WTC11 (cell line): ENCODE data around the gene CACNA1C. TPM values are rescaled to one million over a fixed set of nuclear protein-coding genes. Genes with fewer than 3 reads are reported as not detected.

Experiments used
- ATAC-seq: fragments of 200-7000 bp; cut with Tn5 transposase; 2 replicates; pipeline ENCODE4 v1.10.0; 2021; ENCODE audit warnings: mild to moderate bottlenecking, moderate library complexity
- CTCF ChIA-PET: fragments of 300-600 bp; sonication (Branson Sonifier 250); formaldehyde crosslinking; loops from one replicate; lab custom pipeline; 2021; ENCODE audit warnings: antibody characterized with exemption; lab: Charles Lee
- POLR2A ChIA-PET: fragments of 350-600 bp; sonication (Branson Sonifier 250); formaldehyde crosslinking; loops from one replicate; lab custom pipeline; 2021; ENCODE audit warnings: antibody characterized with exemption; lab: Charles Lee
- DNase-seq: peaks from one replicate; pipeline ENCODE4 v3.0.0; 2021; ENCODE audit warnings: low spot score
- H3K27ac Mint-ChIP-seq: 2 replicates; pipeline ENCODE4 v1.8.0; 2021; ENCODE audit warnings: mixed read lengths
- H3K27me3 Mint-ChIP-seq: 2 replicates; pipeline ENCODE4 v1.8.0; 2021; ENCODE audit warnings: low read depth, mild to moderate bottlenecking, moderate library complexity, mixed read lengths
- H3K36me3 Mint-ChIP-seq: 2 replicates; pipeline ENCODE4 v1.8.0; 2021; ENCODE audit warnings: mixed read lengths
- H3K4me1 Mint-ChIP-seq: 2 replicates; pipeline ENCODE4 v1.8.0; 2022; ENCODE audit warnings: mixed read lengths
- H3K4me3 Mint-ChIP-seq: 2 replicates; pipeline ENCODE4 v1.8.0; 2021; ENCODE audit warnings: mild to moderate bottlenecking, moderate library complexity, mixed read lengths
- H3K9me3 Mint-ChIP-seq: 2 replicates; pipeline ENCODE4 v1.8.0; 2021; ENCODE audit warnings: mixed read lengths
- ERG ChIP-seq: fragments of 250-450 bp; sonication (Bioruptor Pico); IDR thresholded peaks from 2 replicates; pipeline ENCODE4 v1.8.0; 2021; ENCODE audit warnings: mild to moderate bottlenecking
- ESRRA ChIP-seq: sonication (generic); formaldehyde crosslinking; IDR thresholded peaks from 2 replicates; pipeline ENCODE4 v1.8.1; 2022; ENCODE audit warnings: mild to moderate bottlenecking, missing genetic modification reagents, borderline replicate concordance
- FOXK1 ChIP-seq: sonication (generic); formaldehyde crosslinking; IDR thresholded peaks from 2 replicates; pipeline ENCODE4 v1.8.0; 2022; ENCODE audit warnings: mild to moderate bottlenecking, moderate library complexity, missing genetic modification reagents
- FOXP1 ChIP-seq: sonication (generic); formaldehyde crosslinking; IDR thresholded peaks from 2 replicates; pipeline ENCODE4 v1.8.0; 2022; ENCODE audit warnings: missing genetic modification reagents, mild to moderate bottlenecking, moderate library complexity, borderline replicate concordance
- GABPB1 ChIP-seq: sonication (generic); formaldehyde crosslinking; IDR thresholded peaks from 2 replicates; pipeline ENCODE4 v1.8.1; 2023; ENCODE audit warnings: mild to moderate bottlenecking, missing genetic modification reagents
- GTF2I ChIP-seq: fragments of 250-450 bp; sonication (Bioruptor Pico); conservative IDR thresholded peaks from 2 replicates; pipeline ENCODE4 v1.4.0; 2021; ENCODE audit warnings: mild to moderate bottlenecking
- JAZF1 ChIP-seq: fragments of 250-450 bp; sonication (Bioruptor Pico); IDR thresholded peaks from 2 replicates; pipeline ENCODE4 v1.9.0; 2021; ENCODE audit warnings: moderate library complexity, mild to moderate bottlenecking, inconsistent platforms
- MXD4 ChIP-seq: fragments of 250-450 bp; sonication (Bioruptor Pico); IDR thresholded peaks from 2 replicates; pipeline ENCODE4 v1.8.0; 2021; ENCODE audit warnings: mild to moderate bottlenecking, moderate library complexity, borderline replicate concordance
- NR2C2 ChIP-seq: sonication (generic); formaldehyde crosslinking; IDR thresholded peaks from 2 replicates; pipeline ENCODE4 v1.8.0; 2022; ENCODE audit warnings: mild to moderate bottlenecking, missing genetic modification reagents
- PREB ChIP-seq: sonication (generic); formaldehyde crosslinking; IDR thresholded peaks from 2 replicates; pipeline ENCODE4 v1.8.1; 2022; ENCODE audit warnings: mild to moderate bottlenecking, missing genetic modification reagents, moderate library complexity, borderline replicate concordance
- SOX15 ChIP-seq: fragments of 250-450 bp; sonication (Bioruptor Pico); IDR thresholded peaks from 2 replicates; pipeline ENCODE4 v1.9.0; 2021; ENCODE audit warnings: mild to moderate bottlenecking
- TCF7 ChIP-seq: sonication (generic); formaldehyde crosslinking; IDR thresholded peaks from 2 replicates; pipeline ENCODE4 v1.8.0; 2022; ENCODE audit warnings: mild to moderate bottlenecking, low read depth, missing genetic modification reagents, moderate library complexity
- USF1 ChIP-seq: sonication (generic); formaldehyde crosslinking; IDR thresholded peaks from 2 replicates; pipeline ENCODE4 v1.8.0; 2022; ENCODE audit warnings: mild to moderate bottlenecking, missing genetic modification reagents
- ZBTB21 ChIP-seq: sonication (generic); formaldehyde crosslinking; IDR thresholded peaks from 2 replicates; pipeline ENCODE4 v1.8.1; 2023; ENCODE audit warnings: mild to moderate bottlenecking, missing genetic modification reagents, borderline replicate concordance
- ZNF425 ChIP-seq: fragments of 250-450 bp; sonication (Bioruptor Pico); conservative IDR thresholded peaks from 2 replicates; pipeline ENCODE4 v1.9.0; 2021; ENCODE audit warnings: mild to moderate bottlenecking
- ZNF532 ChIP-seq: fragments of 250-450 bp; sonication (Bioruptor Pico); IDR thresholded peaks from 2 replicates; pipeline ENCODE4 v1.9.0; 2021; ENCODE audit warnings: mild to moderate bottlenecking, borderline replicate concordance
- total RNA-seq: library from RNA; stranded (reverse); gene quantifications from 3 replicates; pipeline ENCODE4 v1.2.3, GENCODE V29; 2021
- TF ChIP-seq, protein P1 (sequence below): sonication (generic); formaldehyde crosslinking; conservative IDR thresholded peaks from 2 replicates; pipeline ENCODE4 v1.8.1; 2022; ENCODE audit warnings: mild to moderate bottlenecking, missing genetic modification reagents
- TF ChIP-seq, protein P2 (sequence below): fragments of 250-450 bp; sonication (Bioruptor Pico); IDR thresholded peaks from 2 replicates; pipeline ENCODE4 v2.1.2; 2022; ENCODE audit warnings: mild to moderate bottlenecking, moderate library complexity
- TF ChIP-seq, protein P3 (sequence below): fragments of 250-450 bp; sonication (Bioruptor Pico); IDR thresholded peaks from 2 replicates; pipeline ENCODE4 v1.9.0; 2021; ENCODE audit warnings: moderate library complexity, mild to moderate bottlenecking, inconsistent platforms, borderline replicate concordance
- TF ChIP-seq, protein P4 (sequence below): sonication (generic); formaldehyde crosslinking; IDR thresholded peaks from 2 replicates; pipeline ENCODE4 v1.8.0; 2022; ENCODE audit warnings: missing genetic modification reagents

The CACNA1C gene
- total RNA-seq, 1 experiment from 2014 or later, result 1.7 TPM

DNA sequence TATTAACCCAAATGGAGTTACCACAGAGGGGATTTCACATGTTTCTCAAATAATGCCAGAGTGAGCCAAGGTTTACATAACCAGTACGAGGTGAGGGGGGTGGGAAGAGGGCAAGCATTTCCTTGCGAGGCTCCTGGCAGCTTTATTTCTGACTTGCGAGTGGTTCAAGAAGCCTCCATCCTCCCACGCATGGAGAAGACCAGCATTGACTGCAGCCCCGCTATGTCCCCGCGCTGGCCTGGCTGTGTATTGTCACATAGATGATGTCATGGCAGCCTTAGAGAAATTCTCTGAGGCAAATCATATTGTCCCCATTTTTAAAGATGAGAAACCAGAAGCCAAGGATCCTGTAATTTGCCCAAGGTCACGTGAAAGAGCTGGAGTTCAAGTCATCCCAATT, 188.2 kb downstream of the CACNA1C start (continued):
- TF ChIP-seq ZNF425 (no peak), FOXP1 (no peak), MXD4 (CRISPR knock-in tag) (no peak), JAZF1 (CRISPR knock-in tag) (no peak), ERG (CRISPR knock-in tag) (no peak), FOXK1 (CRISPR knock-in tag) (no peak)
- TF ChIP-seq, protein P1, sequence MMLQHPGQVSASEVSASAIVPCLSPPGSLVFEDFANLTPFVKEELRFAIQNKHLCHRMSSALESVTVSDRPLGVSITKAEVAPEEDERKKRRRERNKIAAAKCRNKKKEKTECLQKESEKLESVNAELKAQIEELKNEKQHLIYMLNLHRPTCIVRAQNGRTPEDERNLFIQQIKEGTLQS (CRISPR knock-in tag), result no peak
- TF ChIP-seq, protein P2, sequence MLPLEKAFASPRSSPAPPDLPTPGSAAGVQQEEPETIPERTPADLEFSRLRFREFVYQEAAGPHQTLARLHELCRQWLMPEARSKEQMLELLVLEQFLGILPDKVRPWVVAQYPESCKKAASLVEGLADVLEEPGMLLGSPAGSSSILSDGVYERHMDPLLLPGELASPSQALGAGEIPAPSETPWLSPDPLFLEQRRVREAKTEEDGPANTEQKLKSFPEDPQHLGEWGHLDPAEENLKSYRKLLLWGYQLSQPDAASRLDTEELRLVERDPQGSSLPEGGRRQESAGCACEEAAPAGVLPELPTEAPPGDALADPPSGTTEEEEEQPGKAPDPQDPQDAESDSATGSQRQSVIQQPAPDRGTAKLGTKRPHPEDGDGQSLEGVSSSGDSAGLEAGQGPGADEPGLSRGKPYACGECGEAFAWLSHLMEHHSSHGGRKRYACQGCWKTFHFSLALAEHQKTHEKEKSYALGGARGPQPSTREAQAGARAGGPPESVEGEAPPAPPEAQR (CRISPR knock-in tag), result no peak
- TF ChIP-seq, protein P3, sequence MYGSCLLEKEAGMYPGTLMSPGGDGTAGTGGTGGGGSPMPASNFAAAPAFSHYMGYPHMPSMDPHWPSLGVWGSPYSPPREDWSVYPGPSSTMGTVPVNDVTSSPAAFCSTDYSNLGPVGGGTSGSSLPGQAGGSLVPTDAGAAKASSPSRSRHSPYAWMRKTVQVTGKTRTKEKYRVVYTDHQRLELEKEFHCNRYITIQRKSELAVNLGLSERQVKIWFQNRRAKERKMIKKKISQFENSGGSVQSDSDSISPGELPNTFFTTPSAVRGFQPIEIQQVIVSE (CRISPR knock-in tag), result no peak
- TF ChIP-seq, protein P4, sequence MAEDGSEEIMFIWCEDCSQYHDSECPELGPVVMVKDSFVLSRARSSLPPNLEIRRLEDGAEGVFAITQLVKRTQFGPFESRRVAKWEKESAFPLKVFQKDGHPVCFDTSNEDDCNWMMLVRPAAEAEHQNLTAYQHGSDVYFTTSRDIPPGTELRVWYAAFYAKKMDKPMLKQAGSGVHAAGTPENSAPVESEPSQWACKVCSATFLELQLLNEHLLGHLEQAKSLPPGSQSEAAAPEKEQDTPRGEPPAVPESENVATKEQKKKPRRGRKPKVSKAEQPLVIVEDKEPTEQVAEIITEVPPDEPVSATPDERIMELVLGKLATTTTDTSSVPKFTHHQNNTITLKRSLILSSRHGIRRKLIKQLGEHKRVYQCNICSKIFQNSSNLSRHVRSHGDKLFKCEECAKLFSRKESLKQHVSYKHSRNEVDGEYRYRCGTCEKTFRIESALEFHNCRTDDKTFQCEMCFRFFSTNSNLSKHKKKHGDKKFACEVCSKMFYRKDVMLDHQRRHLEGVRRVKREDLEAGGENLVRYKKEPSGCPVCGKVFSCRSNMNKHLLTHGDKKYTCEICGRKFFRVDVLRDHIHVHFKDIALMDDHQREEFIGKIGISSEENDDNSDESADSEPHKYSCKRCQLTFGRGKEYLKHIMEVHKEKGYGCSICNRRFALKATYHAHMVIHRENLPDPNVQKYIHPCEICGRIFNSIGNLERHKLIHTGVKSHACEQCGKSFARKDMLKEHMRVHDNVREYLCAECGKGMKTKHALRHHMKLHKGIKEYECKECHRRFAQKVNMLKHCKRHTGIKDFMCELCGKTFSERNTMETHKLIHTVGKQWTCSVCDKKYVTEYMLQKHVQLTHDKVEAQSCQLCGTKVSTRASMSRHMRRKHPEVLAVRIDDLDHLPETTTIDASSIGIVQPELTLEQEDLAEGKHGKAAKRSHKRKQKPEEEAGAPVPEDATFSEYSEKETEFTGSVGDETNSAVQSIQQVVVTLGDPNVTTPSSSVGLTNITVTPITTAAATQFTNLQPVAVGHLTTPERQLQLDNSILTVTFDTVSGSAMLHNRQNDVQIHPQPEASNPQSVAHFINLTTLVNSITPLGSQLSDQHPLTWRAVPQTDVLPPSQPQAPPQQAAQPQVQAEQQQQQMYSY (CRISPR knock-in tag), result no peak

DNA sequence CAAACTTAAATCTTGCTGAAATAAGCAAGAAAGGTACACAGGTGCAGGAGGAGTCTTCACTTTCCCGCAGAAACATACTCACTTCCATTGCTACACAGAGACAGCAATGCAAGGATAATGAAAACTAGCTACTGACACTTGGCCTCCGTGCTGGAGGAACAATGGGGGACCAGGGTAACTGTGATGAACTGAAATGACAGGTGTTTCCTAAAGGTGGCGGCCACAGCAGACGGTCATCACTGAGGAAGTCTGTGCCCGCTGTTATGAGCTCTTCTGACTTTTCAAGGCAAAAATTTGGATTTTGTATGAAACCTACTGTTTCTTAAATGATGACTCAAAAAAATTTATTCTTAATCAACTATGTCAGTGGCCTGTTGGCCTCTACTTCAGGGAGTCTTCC, 189.4 kb downstream of the CACNA1C start:
- ChIA-PET POLR2A (no interaction called here), CTCF (interaction anchor here (1.6 kb wide), 1 partner anchor 12 kb away, joined by 5 read pairs; no protein-coding TSS in a partner anchor)
- no peak for ATAC-seq
- no peaks in the 10 kb centered on the region for H3K27me3 Mint-ChIP-seq
- no peaks in the 10 kb centered on the region for H3K36me3 Mint-ChIP-seq
- H3K4me1 Mint-ChIP-seq, result peaks cover 47% of the 10 kb centered on the region
- DNase-seq, result no peak
- H3K4me3 Mint-ChIP-seq, result no peak overlapping the region
- H3K9me3 Mint-ChIP-seq, result no peaks in the 10 kb centered on the region
- H3K27ac Mint-ChIP-seq, result peak overlapping the region; percentile 1; the same call in 1 of the 2 replicates
- no peak for TF ChIP-seq ZNF532 (CRISPR knock-in tag)
- TF ChIP-seq USF1 (CRISPR knock-in tag), result no peak
- no peak for TF ChIP-seq NR2C2
- TF ChIP-seq GTF2I (CRISPR knock-in tag), result no peak
- no peak for TF ChIP-seq ZBTB21 (CRISPR knock-in tag)
- TF ChIP-seq TCF7 (CRISPR knock-in tag), result no peak
- TF ChIP-seq SOX15 (CRISPR knock-in tag), result no peak
- TF ChIP-seq PREB (CRISPR knock-in tag), result no peak
- TF ChIP-seq GABPB1 (CRISPR knock-in tag), result no peak
- no peak for TF ChIP-seq ESRRA (CRISPR knock-in tag)
